ENCODE results near the gene SPINK1.

DNA sequence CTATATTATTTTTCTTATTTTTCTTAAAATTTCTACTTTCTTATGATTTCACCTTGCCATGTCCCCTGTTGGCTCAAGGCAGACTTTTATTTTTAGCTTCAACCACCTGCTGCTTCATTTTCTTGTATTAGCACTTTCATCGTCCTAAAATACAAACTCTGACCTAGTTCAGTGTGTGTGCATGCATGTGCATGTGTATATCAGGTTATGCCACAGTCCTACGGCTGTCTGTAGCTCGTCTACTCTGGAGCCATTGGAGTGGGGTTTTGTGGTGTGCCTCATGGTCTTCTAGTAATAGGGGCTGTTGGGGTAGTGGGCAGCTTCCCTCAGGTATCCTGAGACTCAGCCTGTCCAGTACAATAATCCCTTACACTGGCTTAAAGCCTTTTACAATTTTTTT is 13.4 kb upstream of the SPINK1 start:
- TF ChIP-seq EZH2 (IDR thresholded peaks at IDR 0.05) (no peak), POLR2AphosphoS5 (IDR thresholded peaks at IDR 0.05; ENCODE audit: borderline replicate concordance, low read depth, low read length) (no peak), FOXP2 (optimal IDR thresholded peaks at IDR 0.05; ENCODE audit: control extremely low read depth, extremely low read length, insufficient read depth) (no peak)

Data from SK-N-MC (cell line).